AG04450 (cell line): ENCODE measurements around the gene SEMA3A. TPM values are rescaled to one million over a fixed set of nuclear protein-coding genes. Genes with fewer than 3 reads are reported as not detected.

Source experiments
- CTCF ChIA-PET: fragments of 300-600, 350-600 bp; formaldehyde crosslinking; extraction: SDS; loops from one replicate; lab custom pipeline; 2022; ENCODE audit warnings: antibody characterized with exemption, inconsistent platforms; lab: Charles Lee
- POLR2A ChIA-PET: fragments of 350-600 bp; formaldehyde crosslinking; extraction: SDS; loops from one replicate; lab custom pipeline; 2021; ENCODE audit warnings: antibody characterized with exemption, inconsistent platforms; lab: Yijun Ruan, JAX
- DNase-seq: peaks from one replicate; pipeline ENCODE4 v3.0.0-alpha.2; 2011; ENCODE audit warnings: low read depth, low spot score
- H3K27ac ChIP-seq: one replicate; pipeline ENCODE4 v1.5.1; 2012; ENCODE audit warnings: low read depth, low read length, control low read depth
- H3K27me3 ChIP-seq: one replicate; pipeline ENCODE4 v1.6.0; 2012; ENCODE audit warnings: low read length; ENCODE audit not compliant: control insufficient read depth, insufficient read depth
- H3K4me3 ChIP-seq: 2 replicates; pipeline ENCODE4 v1.5.1; 2011; ENCODE audit warnings: mild to moderate bottlenecking, low read depth, low read length, control low read depth
- H3K9me3 ChIP-seq: 2 replicates; pipeline ENCODE4 v1.5.1; 2012; ENCODE audit warnings: low read length; ENCODE audit not compliant: control insufficient read depth, insufficient read depth
- CTCF ChIP-seq: IDR thresholded peaks from 2 replicates; pipeline ENCODE4 v1.5.1; 2011; ENCODE audit warnings: low read depth, low read length, control low read depth, inconsistent platforms
- polyA plus RNA-seq: library from polyadenylated mRNA; depleted of rRNA; stranded (reverse); fragments of >200 nt; gene quantifications from 2 replicates; pipeline ENCODE4 v1.2.3, GENCODE V29; 2011

SEMA3A gene
- polyA plus RNA-seq, 1 experiment, result 80.2 TPM

GRCh38 chr7:84142726-84143125 is 51.9 kb downstream of the SEMA3A start:
- Histone ChIP-seq H3K9me3 (no peaks in the 10 kb centered on the region), H3K27me3 (no peaks in the 10 kb centered on the region), H3K4me3 (no peak overlapping the region), H3K27ac (no peak overlapping the region)
- no peak for TF ChIP-seq CTCF
- ChIA-PET CTCF (no interaction called here), POLR2A (interaction anchor here (0.6 kb wide), 2 partner anchors 56 to 90 kb away, joined by 3 read pairs; no protein-coding TSS in a partner anchor)
- DNase-seq, result peak; percentile 56

GRCh38 chr7:84139986-84140729 is 54.4 kb downstream of the SEMA3A start:
- Histone ChIP-seq H3K27me3 (no peaks in the 10 kb centered on the region), H3K27ac (no peak overlapping the region), H3K9me3 (no peaks in the 10 kb centered on the region), H3K4me3 (no peak overlapping the region)
- POLR2A ChIA-PET, result no interaction called here
- TF ChIP-seq CTCF, result no peak
- no peak for DNase-seq
- CTCF ChIA-PET, result no interaction called here

GRCh38 chr7:84138411-84138810 is 56.2 kb downstream of the SEMA3A start:
- DNase-seq, result no peak
- no peak for TF ChIP-seq CTCF
- no peak overlapping the region for H3K27ac ChIP-seq
- POLR2A ChIA-PET, result no interaction called here
- H3K9me3 ChIP-seq, result no peaks in the 10 kb centered on the region
- no peak overlapping the region for H3K4me3 ChIP-seq
- CTCF ChIA-PET, result no interaction called here
- H3K27me3 ChIP-seq, result no peaks in the 10 kb centered on the region

GRCh38 chr7:84137812-84138211 is 56.8 kb downstream of the SEMA3A start:
- CTCF ChIA-PET, result no interaction called here
- Histone ChIP-seq H3K9me3 (no peaks in the 10 kb centered on the region), H3K27me3 (no peaks in the 10 kb centered on the region), H3K4me3 (no peak overlapping the region), H3K27ac (no peak overlapping the region)
- POLR2A ChIA-PET, result interaction anchor here (0.7 kb wide), 1 partner anchor 13 kb away, joined by 10 read pairs; no protein-coding TSS in a partner anchor
- no peak for DNase-seq
- no peak for TF ChIP-seq CTCF

GRCh38 chr7:84136809-84137208 is 57.8 kb downstream of the SEMA3A start:
- no peaks in the 10 kb centered on the region for H3K27me3 ChIP-seq
- POLR2A ChIA-PET, result no interaction called here
- no peak overlapping the region for H3K4me3 ChIP-seq
- no peak overlapping the region for H3K27ac ChIP-seq
- no peaks in the 10 kb centered on the region for H3K9me3 ChIP-seq
- CTCF ChIA-PET, result interaction anchor here (0.7 kb wide), 1 partner anchor 849 kb away, joined by 4 read pairs; no protein-coding TSS in a partner anchor
- no peak for DNase-seq
- no peak for TF ChIP-seq CTCF
